Measurements from ENCODE around the gene RNASE7.

RNASE7 gene

DNA sequence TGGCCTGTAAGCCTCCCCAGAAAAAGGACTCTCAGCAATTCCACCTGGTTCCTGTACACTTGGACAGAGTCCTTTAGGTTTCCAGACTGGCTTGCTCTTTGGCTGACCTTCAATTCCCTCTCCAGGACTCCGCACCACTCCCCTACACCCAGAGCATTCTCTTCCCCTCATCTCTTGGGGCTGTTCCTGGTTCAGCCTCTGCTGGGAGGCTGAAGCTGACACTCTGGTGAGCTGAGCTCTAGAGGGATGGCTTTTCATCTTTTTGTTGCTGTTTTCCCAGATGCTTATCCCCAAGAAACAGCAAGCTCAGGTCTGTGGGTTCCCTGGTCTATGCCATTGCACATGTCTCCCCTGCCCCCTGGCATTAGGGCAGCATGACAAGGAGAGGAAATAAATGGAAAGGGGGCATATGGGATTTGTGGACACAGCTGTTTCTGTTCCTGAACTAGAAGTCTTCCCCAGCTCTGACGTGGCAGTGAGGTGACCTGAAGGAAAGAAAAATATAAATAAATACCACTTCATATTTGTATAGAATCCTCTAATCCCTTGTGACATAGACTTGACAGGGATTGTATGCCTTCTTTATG lies 1.3 kb downstream of the RNASE7 start:
- DNase-seq (ENCODE audit: low spot score), result no peak

DNA sequence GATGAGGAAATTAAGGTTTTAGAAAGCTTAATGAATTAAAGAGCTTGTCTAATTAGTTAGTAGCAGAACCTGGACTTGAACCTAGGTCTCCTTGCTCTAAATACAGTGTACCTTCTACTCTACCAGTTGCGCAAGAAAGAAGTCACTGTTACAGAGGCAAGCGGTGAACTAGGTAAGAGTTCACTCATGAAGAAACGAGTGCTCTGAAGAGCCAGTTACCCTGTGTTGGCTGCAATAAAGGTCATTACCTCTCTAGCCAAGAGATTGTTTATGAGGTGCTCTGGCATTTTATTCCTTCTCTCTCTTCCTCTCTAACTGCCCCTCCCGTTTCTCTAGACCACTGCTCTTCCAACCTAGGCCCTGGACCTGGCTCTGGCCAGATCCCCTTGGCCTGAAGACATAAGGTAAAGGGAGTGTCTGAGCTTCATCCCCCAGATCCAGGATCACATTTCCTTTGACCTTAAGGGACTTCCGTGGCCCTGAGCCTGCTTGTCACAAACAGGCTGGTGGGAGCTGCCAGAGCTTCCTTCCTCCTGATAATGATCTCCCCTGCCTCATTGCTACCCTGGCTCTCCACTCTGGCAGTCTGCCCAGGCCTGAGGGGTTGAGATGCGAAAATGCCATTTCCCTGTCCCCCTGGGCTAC lies 1.9 kb downstream of the RNASE7 start:
- DNase-seq (ENCODE audit: low spot score), result no peak

DNA sequence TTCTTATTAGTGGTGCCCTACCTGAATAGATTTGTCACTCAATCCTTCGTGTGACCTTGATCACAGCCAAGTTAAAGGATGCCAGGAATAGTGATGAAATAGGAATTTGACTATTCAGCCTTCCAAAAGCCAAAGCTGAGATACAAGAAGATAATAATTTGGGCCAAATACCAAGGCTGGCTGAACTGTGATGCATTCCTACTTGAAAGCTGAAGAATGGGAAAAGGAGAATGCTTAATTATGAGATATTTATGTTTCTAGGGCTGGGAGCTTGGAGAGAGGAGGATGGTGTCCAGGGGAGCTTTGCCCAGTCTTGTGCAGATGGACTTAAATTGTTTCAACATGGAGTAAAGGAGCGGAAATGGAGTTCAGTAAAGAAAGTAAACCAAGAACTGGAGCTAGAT lies 5.2 kb downstream of the RNASE7 start:
- no peak for DNase-seq (ENCODE audit: low spot score)

DNA sequence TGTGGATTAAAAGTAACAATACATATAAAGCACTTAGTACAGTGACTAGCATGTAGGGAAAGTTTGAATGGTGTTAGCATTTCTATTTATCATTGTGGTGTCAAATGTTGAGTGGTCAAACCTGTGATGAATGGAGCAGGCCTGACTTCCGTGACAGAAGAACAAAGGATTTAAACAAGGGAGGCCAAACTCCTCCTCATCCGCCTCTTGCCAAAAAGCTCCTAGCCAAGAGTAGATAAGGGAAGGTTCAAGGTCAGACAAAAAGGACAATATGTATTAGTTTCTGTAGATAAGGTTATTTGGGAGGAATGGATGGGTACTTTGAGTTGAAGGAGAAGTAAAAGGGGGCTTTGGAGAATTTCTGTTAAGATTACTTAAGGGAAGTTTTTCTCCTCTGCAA lies 6.5 kb downstream of the RNASE7 start:
- no peak for DNase-seq (ENCODE audit: low spot score)

DNA sequence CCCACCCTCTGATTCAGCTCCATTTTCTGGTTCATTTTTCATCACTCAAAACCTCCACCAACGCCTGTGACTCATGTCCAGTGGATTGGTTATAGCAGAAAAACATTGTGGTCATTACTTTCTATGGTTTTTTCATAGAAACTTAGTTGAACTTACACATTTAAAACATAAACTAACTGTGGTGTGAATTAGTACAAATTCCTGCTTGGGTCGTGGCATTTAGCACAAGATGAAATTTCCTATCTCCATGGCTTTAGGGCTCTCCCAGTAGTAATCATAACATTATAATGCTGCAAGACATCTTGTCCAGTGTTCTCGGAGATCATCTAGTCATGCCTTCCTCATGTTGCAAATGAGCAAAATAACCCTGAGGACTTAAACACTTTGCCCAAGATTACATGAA lies 7.1 kb downstream of the RNASE7 start:
- no peak for DNase-seq (ENCODE audit: low spot score)

DNA sequence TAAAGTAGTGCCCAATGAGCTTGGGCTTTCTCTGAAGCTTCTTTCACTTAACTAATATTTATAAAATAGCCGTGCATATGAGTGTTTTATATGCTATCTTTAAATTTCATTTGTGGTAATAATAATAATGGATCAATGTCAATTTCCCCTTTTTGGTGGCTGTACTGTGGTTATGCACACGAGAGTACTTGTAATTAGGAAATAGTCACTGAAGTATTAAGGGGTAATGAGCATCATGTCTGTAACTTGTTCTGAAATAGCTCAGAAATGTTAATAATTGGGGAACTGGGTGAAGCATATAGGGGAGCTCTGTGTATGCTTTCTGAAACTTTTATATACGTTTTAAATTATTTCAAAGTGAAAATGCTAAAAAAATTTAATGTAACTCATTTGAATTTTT lies 8.4 kb downstream of the RNASE7 start:
- no peak for DNase-seq (ENCODE audit: low spot score)

DNA sequence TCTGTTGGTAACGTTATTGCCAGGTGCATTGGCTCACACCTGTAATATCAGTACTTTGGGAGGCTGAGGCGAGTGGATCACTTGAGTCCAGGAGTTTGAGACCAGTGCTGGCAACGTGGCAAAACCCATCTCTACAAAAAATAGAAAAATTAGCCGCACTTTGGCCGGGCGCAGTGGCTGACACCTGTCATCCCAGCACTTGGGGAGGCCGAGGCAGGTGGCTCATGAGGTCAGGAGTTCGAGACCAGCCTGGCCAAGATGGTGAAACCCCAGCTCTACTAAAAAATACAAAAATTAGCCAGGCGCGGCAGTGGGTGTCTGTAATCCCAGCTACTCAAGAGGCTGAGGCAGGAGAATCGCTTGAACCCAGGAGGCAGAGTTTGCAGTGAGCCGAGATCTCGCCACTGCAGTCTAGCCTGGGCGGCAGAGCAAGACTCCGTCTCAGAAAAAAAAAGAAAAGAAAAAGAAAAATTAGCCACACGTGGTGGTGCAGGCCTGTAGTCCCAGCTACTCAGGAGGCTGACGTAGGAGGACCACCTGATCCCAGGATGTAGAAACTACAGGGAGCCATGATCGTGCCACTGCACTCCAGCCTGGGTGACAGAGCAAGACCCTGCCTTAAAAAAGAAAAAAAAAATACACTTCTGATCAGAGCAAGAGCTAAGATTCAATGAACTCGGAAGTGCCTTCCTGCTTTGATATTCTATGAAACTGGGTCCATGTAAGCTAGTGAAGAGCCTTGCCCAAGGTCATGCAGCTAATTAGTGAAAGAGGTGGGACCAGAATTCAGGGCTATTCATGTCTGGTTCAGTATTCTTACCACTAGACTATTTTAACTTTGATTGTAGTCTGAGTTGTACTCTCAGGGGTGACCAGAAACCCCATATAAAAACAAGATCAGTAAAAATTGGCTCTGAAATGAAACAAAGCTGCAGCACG lies 11.3 kb downstream of the RNASE7 start:
- DNase-seq (ENCODE audit: low spot score), result no peak

DNA sequence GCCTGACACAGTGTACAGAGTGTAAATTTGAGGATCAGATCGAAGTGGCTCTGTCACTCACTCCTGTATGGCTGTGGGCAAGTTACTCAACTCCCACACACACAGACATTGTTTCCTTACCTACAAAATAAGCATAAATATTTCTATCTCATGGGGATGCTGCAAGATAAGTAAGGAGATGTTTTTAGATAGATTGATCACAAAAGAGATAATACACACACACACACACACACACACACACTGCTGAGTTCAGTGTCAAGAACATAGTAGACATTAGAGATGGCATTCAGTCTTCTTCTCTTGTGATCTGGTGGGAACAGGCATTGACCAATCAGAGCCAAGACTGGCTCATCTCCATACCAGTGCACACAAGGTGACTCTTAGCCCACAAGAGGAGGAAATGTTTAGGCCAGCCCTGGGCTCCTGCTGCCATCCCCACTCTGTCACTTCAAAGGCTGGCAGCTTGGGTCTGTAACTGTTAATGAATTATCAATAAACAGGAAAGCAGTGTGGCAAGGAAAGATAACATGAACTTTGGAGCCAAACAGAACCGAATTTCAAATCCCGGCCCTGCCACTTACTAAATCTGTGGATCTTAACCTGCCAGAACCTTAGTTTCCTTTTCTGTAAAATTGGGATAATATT lies 12.1 kb downstream of the RNASE7 start:
- no peak for DNase-seq (ENCODE audit: low spot score)

DNA sequence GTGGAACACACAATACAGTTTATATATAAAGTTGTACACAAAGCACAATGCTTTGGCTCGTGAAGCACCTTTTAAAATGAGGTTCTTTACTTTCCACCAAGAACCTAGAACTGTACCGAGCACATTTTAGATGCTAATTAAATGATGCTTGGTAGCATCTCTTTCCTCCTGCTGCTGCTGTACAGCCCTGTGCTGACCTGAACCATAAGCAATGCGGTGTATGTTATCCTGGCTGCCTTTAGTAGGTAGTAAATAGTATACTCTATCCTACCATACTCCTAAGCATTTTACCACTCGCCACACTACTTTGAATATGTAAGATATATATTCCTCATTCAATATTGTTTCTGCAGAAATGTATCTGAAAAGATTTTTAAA lies 12.6 kb downstream of the RNASE7 start:
- DNase-seq (ENCODE audit: low spot score), result no peak

DNA sequence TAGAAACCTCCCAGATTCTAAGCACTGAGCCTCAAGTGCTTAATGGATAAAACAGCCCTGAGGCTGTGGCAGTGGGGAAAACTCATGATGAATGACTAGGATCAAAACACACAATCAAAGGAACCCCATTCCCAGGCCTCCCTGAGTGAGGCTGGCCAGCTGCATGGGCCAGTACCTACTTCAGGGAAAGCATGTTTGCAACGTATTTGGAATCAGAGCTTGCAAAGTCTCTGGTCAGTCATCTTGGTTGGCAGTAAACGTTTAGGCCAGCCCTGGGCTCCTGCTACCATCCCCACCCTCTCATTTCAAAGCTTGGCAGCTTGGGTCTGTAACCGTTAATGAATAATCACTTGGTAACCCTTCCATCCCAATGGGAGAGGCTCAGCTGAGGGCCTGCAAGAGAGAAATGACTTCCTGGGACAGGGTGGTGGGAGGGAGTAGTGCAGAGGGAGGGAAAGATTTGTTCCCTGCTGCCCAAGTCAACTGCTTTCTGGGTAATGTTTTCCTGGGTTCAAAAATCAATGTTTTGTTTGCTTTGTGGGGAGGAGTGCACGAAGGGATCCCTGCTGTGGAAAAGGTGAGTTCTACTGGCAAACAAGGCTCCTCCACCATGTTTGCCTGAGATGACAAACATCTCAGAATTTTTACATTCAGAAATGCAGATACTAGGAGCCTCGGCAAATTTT lies 13.4 kb downstream of the RNASE7 start:
- no peak for DNase-seq (ENCODE audit: low spot score)

DNA sequence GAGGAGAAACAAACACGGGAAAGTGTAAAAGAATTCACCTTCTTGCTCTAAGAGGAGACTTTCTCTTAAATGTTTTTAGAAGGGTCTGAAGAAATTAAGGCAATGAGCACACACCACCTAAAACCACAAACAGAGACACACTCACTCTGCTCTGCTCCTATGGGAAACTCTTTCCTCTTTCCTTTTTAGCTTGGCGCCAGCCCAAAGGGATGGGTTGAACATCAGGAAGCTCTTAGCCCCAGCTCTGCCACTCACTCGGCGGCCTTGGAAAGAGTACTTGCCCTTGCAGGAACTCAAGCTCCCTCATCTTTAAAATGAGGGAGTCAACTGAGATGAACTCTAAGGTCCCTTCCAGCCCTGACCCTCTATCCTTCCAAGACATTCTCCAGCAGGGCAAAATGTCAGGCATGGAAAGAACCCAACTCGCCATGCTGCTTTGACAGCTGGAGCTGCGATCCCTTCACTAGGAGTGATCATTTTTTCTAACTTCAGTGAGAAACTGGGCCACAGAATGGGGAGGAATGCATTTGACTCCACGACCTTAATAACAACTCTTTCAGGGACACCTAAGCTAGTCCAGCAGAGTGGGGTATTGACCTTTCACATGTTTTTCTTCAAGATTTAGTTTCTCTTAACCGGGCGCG lies 14.5 kb downstream of the RNASE7 start:
- no peak for DNase-seq (ENCODE audit: low spot score)

DNA sequence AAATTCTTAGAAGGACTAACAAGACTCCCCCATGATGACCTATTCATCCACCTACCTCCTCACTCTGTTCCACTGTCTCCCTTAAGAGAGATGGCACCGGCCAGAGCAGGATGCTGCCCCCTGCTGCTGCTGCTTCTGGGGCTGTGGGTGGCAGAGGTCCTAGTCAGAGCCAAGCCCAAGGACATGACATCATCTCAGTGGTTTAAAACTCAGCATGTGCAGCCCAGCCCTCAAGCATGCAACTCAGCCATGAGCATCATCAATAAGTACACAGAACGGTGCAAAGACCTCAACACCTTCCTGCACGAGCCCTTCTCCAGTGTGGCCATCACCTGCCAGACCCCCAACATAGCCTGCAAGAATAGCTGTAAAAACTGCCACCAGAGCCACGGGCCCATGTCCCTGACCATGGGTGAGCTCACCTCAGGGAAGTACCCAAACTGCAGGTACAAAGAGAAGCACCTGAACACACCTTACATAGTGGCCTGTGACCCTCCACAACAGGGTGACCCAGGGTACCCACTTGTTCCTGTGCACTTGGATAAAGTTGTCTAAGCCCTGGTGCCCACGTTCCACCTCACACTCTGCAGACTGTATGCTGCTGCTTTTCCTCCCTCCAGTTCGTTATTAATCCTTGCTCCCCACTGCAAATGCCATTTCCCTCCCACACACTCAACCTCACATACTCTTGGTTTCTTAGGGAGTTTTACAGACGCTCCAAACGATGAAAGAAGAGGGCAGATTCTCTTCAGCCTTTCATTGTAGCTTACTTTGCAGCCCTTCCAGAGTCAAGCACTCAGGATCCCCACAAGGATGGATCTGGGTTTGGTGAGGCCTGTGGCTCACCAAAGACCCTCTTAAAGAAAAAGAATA lies 15.9 kb downstream of the RNASE7 start, which contains the start of gene RNASE8:
Gene RNASE8 (plus strand): TSS at position 20 of the 873 bp plus-strand sequence. CDS start 71 bp downstream, at position 91.
- DNase-seq (ENCODE audit: low spot score), result no peak

DNA sequence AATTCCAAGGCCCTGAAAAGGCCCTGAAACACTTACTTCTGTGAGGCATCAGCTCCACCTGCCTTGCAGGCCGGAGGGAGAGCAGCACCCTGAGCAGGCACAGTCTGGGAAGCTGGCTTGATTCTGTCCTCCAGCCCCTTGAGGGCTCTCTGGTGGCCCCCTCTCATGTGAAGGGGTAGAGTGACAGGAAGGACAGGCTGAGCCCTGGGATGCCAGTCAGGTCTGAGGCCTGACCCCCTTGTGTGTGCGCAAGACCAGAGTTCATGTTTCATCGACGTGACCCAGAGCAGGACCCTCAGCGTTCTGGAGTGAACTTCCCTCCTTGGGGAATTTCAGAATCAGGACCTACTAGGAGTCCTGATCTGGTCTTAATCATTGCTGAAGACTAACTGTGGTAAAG lies 16.7 kb downstream of the RNASE7 start:
- no peak for DNase-seq (ENCODE audit: low spot score)

DNA sequence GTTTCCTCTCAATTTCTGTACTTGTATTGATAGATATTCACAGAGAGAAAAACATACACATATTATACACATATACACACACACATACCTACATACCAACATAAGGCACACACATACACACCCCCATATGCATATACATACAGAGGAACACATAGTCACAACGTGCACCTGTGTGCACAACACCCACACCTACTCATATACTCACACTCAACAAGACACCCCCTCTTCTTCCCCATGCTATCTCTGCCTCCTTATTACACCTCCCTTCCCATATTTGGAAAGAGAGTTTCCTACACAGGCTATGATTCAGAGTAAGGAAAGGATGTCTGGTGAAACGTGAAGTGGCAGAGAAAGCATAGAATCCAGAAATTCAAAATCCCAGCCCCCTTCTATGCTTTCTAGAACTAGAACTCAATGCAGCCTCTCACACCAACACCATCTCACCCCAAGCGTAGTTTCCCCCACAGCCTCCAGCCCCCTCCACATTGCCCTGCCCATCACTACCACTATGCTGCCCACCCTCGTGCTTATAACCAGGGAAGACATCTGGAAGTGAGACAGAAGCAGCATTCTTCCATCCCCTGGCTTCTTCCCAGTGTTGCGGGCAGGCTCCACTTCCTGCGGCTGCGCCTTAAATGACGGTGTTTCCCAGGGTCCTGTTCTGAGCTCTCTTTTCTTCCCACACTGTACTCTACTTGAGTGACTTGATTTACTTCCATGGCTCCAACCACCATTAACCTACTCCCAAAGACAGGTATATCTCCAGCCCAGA lies 17.9 kb downstream of the RNASE7 start:
- no peak for DNase-seq (ENCODE audit: low spot score)

DNA sequence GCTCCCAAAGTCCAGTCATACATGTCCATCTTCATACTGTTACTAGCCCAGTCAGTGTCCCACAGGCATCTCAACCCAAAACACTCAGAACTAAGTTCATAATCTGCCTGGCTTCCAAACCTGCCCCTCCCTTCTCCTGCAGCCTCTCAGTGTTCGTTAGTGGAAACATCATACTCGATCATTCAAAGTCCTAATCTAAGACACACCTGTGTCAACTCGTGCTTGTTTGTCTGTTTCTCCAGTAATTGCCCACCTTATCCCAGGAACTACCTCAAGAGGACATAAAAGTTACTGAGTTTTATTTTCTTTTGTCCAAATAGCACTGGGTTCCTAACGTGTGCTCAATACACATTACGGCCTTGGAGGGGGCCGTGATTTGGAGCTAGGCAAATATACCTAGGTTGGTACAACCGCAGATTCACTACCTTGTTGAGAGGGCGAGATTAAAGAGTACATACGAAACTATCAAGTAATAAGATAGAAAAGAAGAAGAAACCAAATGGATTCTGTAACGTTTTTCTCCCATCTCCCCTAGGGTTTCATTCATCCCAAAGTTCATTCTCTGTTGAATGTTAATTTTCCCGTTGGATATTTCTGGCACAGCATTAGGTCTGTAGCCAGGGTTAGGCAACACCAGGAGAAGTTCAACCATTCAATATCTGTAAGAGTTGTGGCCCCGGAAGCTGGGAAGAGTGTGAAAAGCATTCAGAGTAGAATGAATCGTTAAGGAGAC lies 18.6 kb downstream of the RNASE7 start:
- DNase-seq (ENCODE audit: low spot score), result no peak

DNA sequence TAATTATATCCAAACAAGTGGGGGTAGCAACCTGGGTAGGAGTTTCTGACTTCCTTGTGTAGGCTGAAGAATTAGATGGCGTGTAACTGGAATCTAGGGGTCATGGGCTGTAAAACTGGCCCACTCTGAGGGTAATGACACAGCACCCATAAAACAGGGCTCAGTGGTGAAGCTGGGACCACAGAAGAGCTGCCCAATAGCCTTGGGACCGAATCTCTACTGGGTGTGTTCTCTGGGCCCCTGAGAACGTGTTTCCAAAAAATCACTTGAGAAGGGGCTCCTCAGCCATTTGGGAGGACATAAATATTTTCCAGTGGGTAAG lies 19.1 kb downstream of the RNASE7 start:
- DNase-seq (ENCODE audit: low spot score), result no peak

DNA sequence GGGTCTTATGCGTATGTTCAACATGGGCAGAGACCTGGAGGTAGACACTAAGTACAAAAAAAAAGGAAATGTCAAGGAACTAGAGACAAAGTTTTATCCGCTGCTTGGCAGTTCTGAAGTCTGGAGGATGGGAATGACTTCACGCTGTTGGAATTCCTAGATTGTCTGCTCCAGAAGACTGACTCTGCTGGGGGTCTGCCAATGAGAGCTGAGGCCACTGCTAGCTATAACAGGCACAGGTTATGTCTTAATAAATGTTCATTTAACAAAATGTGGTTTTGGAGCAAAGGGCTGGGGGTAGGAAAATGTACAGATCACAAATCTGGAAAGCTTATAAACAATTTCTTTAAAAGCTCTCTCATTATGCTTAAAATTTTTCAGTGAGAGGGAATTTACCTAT lies 21.3 kb downstream of the RNASE7 start:
- DNase-seq (ENCODE audit: low spot score), result no peak

DNA sequence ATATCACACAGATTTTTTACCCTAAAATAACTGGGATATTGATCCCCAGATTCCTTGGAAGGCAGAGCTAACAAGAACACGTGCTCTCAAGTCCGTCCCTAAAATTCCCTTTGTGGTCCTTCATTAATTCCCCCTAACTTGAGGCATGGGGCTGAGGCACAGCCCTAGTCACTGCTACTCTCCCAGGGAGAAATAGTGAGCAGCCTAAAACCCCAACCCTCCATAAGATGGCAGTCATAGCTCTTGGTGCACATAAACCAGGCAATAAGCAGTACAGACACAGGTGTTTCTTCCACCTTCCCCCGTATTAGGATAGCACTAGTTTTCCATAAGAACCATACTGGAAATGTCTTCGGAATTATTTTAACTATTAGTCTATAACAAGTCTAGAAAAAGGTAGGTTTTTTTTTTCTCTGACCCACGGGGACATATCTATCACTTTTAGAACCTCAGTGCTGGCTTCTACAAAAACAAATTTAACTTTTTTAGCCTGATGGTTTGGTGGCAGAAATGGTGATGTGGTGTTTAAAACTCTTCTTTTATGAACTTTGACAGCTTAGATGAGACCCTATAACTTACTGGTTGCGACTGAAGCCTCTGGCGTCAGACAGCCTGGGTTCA lies 24.8 kb downstream of the RNASE7 start:
- peak; percentile 59 for DNase-seq (ENCODE audit: low spot score)

All from D341Med (cell line).